Stimulated activated effector memory CD8-positive, alpha-beta T cell treated with anti-CD3 and anti-CD28 coated beads, Interleukin-12 subunit alpha, Interleukin-12 subunit beta, amount 100 ng/mL, for 72 hours (primary cell): Measurements from ENCODE around the gene AMDHD1.

Experiments
- ATAC-seq: fragments of 150-1000 bp; cut with Tn5 transposase; 2 replicates; pipeline ENCODE4 v1.10.0; 2021
- DNase-seq, 2 donors: peaks; one replicate each; pipeline ENCODE4 v3.0.0; 2021 to 2022; ENCODE audit warnings: low spot score in 2 of 2
- H3K27ac Mint-ChIP-seq: one replicate; pipeline ENCODE4 v1.8.0; 2022; ENCODE audit warnings: mild to moderate bottlenecking, mixed read lengths
- H3K36me3 Mint-ChIP-seq: one replicate; pipeline ENCODE4 v1.8.0; 2022; ENCODE audit warnings: mild to moderate bottlenecking, mixed read lengths
- H3K4me1 Mint-ChIP-seq: one replicate; pipeline ENCODE4 v1.8.0; 2022; ENCODE audit warnings: mixed read lengths
- H3K4me3 Mint-ChIP-seq: one replicate; pipeline ENCODE4 v1.8.0; 2022; ENCODE audit warnings: mild to moderate bottlenecking, mixed read lengths
- H3K9me3 Mint-ChIP-seq: one replicate; pipeline ENCODE4 v1.8.0; 2022; ENCODE audit warnings: mixed read lengths

Gene AMDHD1

GRCh38 chr12:95978774-95979173, 35.6 kb downstream of the AMDHD1 start:
- no peaks in the 10 kb centered on the region for H3K36me3 Mint-ChIP-seq
- no peak overlapping the region for H3K4me3 Mint-ChIP-seq
- no peak for DNase-seq
- ATAC-seq: no peak
- H3K4me1 Mint-ChIP-seq: no peaks in the 10 kb centered on the region
- H3K9me3 Mint-ChIP-seq: no peaks in the 10 kb centered on the region
- no peak overlapping the region for H3K27ac Mint-ChIP-seq

GRCh38 chr12:95980437-95980836, 37.3 kb downstream of the AMDHD1 start:
- DNase-seq (no peak), ATAC-seq (no peak)
- Mint-ChIP-seq H3K4me1 (no peaks in the 10 kb centered on the region), H3K9me3 (no peaks in the 10 kb centered on the region), H3K4me3 (no peak overlapping the region), H3K27ac (no peak overlapping the region), H3K36me3 (no peaks in the 10 kb centered on the region)

GRCh38 chr12:95982602-95983001, 39.5 kb downstream of the AMDHD1 start:
- Mint-ChIP-seq H3K27ac (no peak overlapping the region), H3K4me3 (no peak overlapping the region), H3K4me1 (no peaks in the 10 kb centered on the region), H3K36me3 (no peaks in the 10 kb centered on the region), H3K9me3 (no peaks in the 10 kb centered on the region)
- DNase-seq (peak in 1 of 2 donors; percentile 34), ATAC-seq (no peak)

GRCh38 chr12:95984682-95985081, 41.6 kb downstream of the AMDHD1 start:
- DNase-seq (no peak), ATAC-seq (no peak)
- H3K9me3 Mint-ChIP-seq: no peaks in the 10 kb centered on the region
- no peak overlapping the region for H3K27ac Mint-ChIP-seq
- H3K4me1 Mint-ChIP-seq: no peaks in the 10 kb centered on the region
- no peak overlapping the region for H3K4me3 Mint-ChIP-seq
- no peaks in the 10 kb centered on the region for H3K36me3 Mint-ChIP-seq

- no peak overlapping the region for H3K27ac Mint-ChIP-seq
- ATAC-seq: no peak
- DNase-seq: no peak
- H3K4me1 Mint-ChIP-seq: no peaks in the 10 kb centered on the region
- no peaks in the 10 kb centered on the region for H3K9me3 Mint-ChIP-seq
- H3K36me3 Mint-ChIP-seq: no peaks in the 10 kb centered on the region
- no peak overlapping the region for H3K4me3 Mint-ChIP-seq
Observed at GRCh38 chr12:95986635-95987570, 43.8 kb downstream of the AMDHD1 start.

- ATAC-seq: no peak
- DNase-seq: no peak
- Mint-ChIP-seq H3K4me1 (no peaks in the 10 kb centered on the region), H3K9me3 (no peaks in the 10 kb centered on the region), H3K36me3 (no peaks in the 10 kb centered on the region), H3K4me3 (no peak overlapping the region), H3K27ac (no peak overlapping the region)
Observed at GRCh38 chr12:95988506-95989275, 45.6 kb downstream of the AMDHD1 start.

GRCh38 chr12:95989504-95990123, 46.5 kb downstream of the AMDHD1 start:
- no peak for ATAC-seq
- H3K4me1 Mint-ChIP-seq: no peaks in the 10 kb centered on the region

GRCh38 chr12:95990136-95990535, 47.0 kb downstream of the AMDHD1 start:
- Mint-ChIP-seq H3K9me3 (no peaks in the 10 kb centered on the region), H3K27ac (no peak overlapping the region), H3K4me1 (no peaks in the 10 kb centered on the region), H3K36me3 (no peaks in the 10 kb centered on the region), H3K4me3 (no peak overlapping the region)
- DNase-seq: no peak
- no peak for ATAC-seq

More at GRCh38 chr12:95989504-95990123, 46.5 kb downstream of the AMDHD1 start:
- H3K9me3 Mint-ChIP-seq: no peaks in the 10 kb centered on the region
- DNase-seq: no peak
- no peaks in the 10 kb centered on the region for H3K36me3 Mint-ChIP-seq
- no peak overlapping the region for H3K4me3 Mint-ChIP-seq
- H3K27ac Mint-ChIP-seq: no peak overlapping the region

- ATAC-seq (no peak), DNase-seq (no peak)
- Mint-ChIP-seq H3K4me3 (no peak overlapping the region), H3K9me3 (no peaks in the 10 kb centered on the region), H3K27ac (no peak overlapping the region), H3K36me3 (no peaks in the 10 kb centered on the region), H3K4me1 (peaks cover 6% of the 10 kb centered on the region)
Observed at GRCh38 chr12:95993907-95994306, 50.8 kb downstream of the AMDHD1 start.

GRCh38 chr12:95994476-95994875, 51.3 kb downstream of the AMDHD1 start:
- DNase-seq: no peak

GRCh38 chr12:95995238-95996031, 52.3 kb downstream of the AMDHD1 start:
- peaks cover 9% of the 10 kb centered on the region for H3K4me1 Mint-ChIP-seq
- ATAC-seq: no peak
- no peak overlapping the region for H3K27ac Mint-ChIP-seq

More at GRCh38 chr12:95994476-95994875, 51.3 kb downstream of the AMDHD1 start:
- Mint-ChIP-seq H3K9me3 (no peaks in the 10 kb centered on the region), H3K36me3 (no peaks in the 10 kb centered on the region), H3K27ac (no peak overlapping the region), H3K4me1 (peaks cover 9% of the 10 kb centered on the region), H3K4me3 (no peak overlapping the region)
- no peak for ATAC-seq

GRCh38 chr12:95996034-95996658, 53.0 kb downstream of the AMDHD1 start, which contains the start of gene HAL:
Gene HAL, minus strand, starts transcription at chr12:95996344. Its CDS starts 434 bp downstream, at chr12:95995910.
- peaks cover 15% of the 10 kb centered on the region for H3K36me3 Mint-ChIP-seq
- H3K27ac Mint-ChIP-seq: no peak within 1 kb of the TSS
- DNase-seq (no peak), ATAC-seq (no peak)
- no peaks in the 10 kb centered on the region for H3K9me3 Mint-ChIP-seq
- H3K4me1 Mint-ChIP-seq: peaks cover 9% of the 10 kb centered on the region
- H3K4me3 Mint-ChIP-seq: no peak within 1 kb of the TSS

More at GRCh38 chr12:95995238-95996031, 52.3 kb downstream of the AMDHD1 start:
- H3K36me3 Mint-ChIP-seq: peaks cover 8% of the 10 kb centered on the region
- H3K4me3 Mint-ChIP-seq: no peak overlapping the region
- H3K9me3 Mint-ChIP-seq: no peaks in the 10 kb centered on the region
- DNase-seq: no peak

- ATAC-seq (no peak), DNase-seq (no peak)
- Mint-ChIP-seq H3K4me1 (peaks cover 9% of the 10 kb centered on the region), H3K27ac (no peak overlapping the region), H3K4me3 (no peak overlapping the region), H3K36me3 (peaks cover 27% of the 10 kb centered on the region), H3K9me3 (no peaks in the 10 kb centered on the region)
Observed at GRCh38 chr12:95997276-95997675, 54.1 kb downstream of the AMDHD1 start.

GRCh38 chr12:95997911-95998510, 54.9 kb downstream of the AMDHD1 start:
- Mint-ChIP-seq H3K36me3 (peaks cover 34% of the 10 kb centered on the region), H3K4me3 (no peak overlapping the region), H3K27ac (peak overlapping the region; percentile 2), H3K9me3 (no peaks in the 10 kb centered on the region), H3K4me1 (peaks cover 9% of the 10 kb centered on the region)
- no peak for DNase-seq
- peak; percentile 67 for ATAC-seq
